GM06990 (cell line): ENCODE data around the gene CDC42EP1.

Experiments
- DNase-seq: peaks from one replicate; pipeline ENCODE4 v3.0.0-alpha.2; 2011; ENCODE audit not compliant: insufficient read length; ENCODE audit errors: extremely low read depth
- H3K27me3 ChIP-seq: replicated peaks from 2 replicates; pipeline ENCODE4 v1.6.0; 2011; ENCODE audit warnings: low read length; ENCODE audit not compliant: control insufficient read depth, insufficient read depth
- H3K36me3 ChIP-seq: 2 replicates; pipeline ENCODE4 v1.5.1; 2011; ENCODE audit warnings: low read length; ENCODE audit not compliant: control insufficient read depth, insufficient read depth
- H3K4me3 ChIP-seq: replicated peaks from 2 replicates; pipeline ENCODE4 v1.5.1; 2011; ENCODE audit warnings: low read depth, mild to moderate bottlenecking, control low read depth, low read length
- TF ChIP-seq, protein P1 (sequence below): IDR thresholded peaks from 2 replicates; pipeline ENCODE4 v1.5.1; 2011; ENCODE audit warnings: low read length, control low read depth, mild to moderate bottlenecking, inconsistent platforms; ENCODE audit not compliant: insufficient read depth, poor library complexity, severe bottlenecking

CDC42EP1 gene, protein sequence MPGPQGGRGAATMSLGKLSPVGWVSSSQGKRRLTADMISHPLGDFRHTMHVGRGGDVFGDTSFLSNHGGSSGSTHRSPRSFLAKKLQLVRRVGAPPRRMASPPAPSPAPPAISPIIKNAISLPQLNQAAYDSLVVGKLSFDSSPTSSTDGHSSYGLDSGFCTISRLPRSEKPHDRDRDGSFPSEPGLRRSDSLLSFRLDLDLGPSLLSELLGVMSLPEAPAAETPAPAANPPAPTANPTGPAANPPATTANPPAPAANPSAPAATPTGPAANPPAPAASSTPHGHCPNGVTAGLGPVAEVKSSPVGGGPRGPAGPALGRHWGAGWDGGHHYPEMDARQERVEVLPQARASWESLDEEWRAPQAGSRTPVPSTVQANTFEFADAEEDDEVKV

DNA sequence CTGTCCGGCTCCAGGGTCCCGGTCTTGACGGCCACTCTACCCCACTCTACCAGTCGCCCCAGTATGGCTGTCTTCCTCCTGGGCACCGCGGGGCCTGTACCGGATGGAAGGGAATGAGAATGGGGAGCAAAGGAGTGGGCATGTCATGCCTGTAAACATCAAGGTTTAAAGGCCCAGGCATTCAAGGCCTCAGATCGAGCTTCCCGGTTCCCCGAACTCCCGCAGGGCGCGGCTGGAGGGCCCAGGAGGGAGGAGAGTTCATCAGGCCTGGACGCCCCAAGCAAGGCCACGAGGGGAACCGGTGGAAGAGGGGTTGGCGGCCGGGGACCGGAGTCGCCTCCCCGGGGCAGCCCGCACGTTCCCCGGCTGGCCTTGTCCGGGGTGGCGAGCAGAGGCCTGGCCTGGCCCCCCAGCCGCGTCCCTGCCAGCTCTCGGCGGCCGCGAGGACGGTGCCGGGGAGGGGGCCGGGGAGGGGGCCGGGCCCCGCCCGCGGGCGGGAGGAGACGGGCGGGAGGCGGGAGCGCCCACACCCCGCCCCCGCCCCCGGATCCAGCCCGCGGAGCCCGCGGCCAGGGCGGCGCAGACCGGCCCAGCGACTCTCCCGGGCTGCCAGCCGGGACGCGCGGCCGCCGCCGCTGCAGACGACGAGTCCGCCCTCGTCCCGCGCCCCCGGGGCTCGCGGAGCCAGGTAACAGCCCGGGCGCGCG lies at the start of gene CDC42EP1:
TSS of gene CDC42EP1 (plus strand) at position 580 of the 707 bp plus-strand sequence. CDS start 5,870 bp downstream, outside the sequence.
- DNase-seq = no peak
- TF ChIP-seq, protein P1, sequence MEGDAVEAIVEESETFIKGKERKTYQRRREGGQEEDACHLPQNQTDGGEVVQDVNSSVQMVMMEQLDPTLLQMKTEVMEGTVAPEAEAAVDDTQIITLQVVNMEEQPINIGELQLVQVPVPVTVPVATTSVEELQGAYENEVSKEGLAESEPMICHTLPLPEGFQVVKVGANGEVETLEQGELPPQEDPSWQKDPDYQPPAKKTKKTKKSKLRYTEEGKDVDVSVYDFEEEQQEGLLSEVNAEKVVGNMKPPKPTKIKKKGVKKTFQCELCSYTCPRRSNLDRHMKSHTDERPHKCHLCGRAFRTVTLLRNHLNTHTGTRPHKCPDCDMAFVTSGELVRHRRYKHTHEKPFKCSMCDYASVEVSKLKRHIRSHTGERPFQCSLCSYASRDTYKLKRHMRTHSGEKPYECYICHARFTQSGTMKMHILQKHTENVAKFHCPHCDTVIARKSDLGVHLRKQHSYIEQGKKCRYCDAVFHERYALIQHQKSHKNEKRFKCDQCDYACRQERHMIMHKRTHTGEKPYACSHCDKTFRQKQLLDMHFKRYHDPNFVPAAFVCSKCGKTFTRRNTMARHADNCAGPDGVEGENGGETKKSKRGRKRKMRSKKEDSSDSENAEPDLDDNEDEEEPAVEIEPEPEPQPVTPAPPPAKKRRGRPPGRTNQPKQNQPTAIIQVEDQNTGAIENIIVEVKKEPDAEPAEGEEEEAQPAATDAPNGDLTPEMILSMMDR = no peak
- Histone ChIP-seq H3K36me3 (no peaks in the 10 kb centered on the region), H3K4me3 (no peak within 1 kb of the TSS), H3K27me3 (peaks cover 3% of the 10 kb centered on the region)

DNA sequence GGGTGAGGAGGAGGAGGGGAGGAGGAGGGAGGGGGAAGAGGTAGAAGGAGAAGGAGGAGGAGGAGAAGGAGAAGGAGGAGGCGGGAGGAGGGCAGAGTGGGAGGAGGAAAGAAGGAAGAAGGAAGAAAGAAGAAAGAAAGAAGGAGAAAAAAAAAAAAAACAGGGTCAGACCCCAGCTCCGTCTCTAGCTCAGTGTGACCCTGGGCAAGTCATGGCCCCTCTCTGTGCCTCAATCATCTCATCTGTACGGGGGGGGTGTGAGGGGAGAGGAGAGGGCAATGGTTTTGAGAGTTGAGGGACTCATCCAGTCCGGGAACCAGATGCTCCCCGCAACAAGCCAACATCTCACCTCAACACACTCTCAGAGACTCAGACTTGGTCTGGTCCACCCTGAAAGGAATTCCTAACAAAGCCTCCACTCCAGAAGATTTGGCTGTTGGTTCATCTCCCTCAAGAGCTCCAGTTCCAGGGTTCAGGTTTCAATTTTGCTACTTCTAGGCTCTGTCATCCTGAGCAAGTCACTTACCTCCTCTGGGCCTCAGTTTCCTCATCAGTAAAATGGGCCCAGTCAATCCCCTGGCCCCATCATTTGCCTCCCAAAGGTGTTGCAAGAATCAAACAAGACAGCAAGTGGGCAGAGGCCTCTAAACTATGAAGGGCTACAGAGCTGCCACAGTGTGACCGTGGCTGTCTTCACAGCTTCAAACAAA lies 48.7 kb upstream of the CDC42EP1 start:
- H3K36me3 ChIP-seq = no peaks in the 10 kb centered on the region
- H3K27me3 ChIP-seq = no peaks in the 10 kb centered on the region; the same call in 1 of the 2 replicates
- DNase-seq = no peak
- no peak overlapping the region for H3K4me3 ChIP-seq
- TF ChIP-seq, protein P1 = no peak

DNA sequence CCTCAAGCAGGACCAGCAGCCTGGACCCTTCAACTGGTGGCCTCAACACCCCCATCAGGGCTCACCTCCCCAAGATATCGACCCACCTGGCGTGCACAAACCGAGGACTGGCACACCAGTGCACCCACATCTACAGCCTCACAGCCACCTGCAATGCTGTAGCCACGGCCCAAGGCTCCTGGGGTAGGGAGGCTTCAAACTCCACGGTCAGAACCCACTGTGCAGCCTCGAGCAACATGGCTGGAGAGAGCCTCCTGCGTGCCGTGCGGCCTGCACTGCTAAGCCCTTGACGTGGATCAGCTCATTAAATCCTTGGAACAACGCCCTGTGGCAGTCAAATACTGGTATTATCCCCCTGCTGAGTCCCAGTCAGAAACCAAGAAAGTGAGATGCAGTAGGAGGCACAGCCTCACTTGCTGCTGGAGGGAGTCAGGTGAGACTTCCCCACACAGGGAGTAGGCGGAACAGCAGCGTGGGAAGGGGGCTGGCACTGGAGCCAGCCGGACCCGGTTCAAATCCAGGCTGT lies 45.7 kb upstream of the CDC42EP1 start:
- Histone ChIP-seq H3K27me3 (no peaks in the 10 kb centered on the region; the same call in none of the 2 replicates), H3K36me3 (no peaks in the 10 kb centered on the region), H3K4me3 (no peak overlapping the region)
- DNase-seq = no peak
- TF ChIP-seq, protein P1 = no peak

DNA sequence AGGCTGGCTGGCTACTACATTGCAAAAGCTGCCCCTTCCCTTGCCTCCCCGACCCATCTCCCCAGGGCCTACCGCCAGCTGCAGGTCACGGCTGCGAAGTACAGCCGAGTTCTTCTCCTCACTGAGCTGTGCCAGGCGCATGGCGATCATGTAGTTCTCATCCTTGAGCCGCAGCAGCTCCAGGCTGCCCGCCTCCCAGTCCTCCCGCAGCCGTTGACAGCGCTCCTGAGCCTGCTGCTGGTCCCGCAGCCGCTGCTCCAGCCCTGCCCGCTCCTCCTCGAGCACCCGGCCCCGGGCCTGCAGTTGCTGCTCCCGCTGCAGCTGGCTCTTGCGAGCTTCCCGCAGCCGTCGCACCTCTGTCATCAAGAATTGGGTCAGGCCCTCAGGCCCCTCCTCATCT lies 44.4 kb upstream of the CDC42EP1 start:
- DNase-seq = no peak
- TF ChIP-seq, protein P1 = no peak
- no peaks in the 10 kb centered on the region for H3K36me3 ChIP-seq
- no peaks in the 10 kb centered on the region; the same call in none of the 2 replicates for H3K27me3 ChIP-seq
- H3K4me3 ChIP-seq = no peak overlapping the region

DNA sequence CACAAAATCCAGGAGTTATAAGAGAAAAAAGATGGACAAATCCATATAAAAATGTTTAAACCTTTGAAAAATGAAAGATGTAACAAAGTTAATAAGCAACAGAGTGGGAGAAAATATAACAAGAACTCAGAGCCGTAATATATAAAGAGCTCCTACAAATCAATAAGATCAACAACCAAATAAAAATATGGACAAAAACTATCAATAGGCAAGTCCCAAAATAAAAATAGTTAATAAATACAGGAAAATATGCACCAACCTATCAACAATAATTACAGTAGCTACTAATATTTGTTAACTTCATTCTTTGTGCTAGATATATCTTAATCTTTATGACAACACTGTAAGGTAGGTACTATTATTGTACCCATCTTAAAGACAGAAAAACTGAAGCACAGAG lies 43.8 kb upstream of the CDC42EP1 start:
- Histone ChIP-seq H3K36me3 (no peaks in the 10 kb centered on the region), H3K27me3 (no peaks in the 10 kb centered on the region; the same call in none of the 2 replicates), H3K4me3 (no peak overlapping the region)
- no peak for DNase-seq
- TF ChIP-seq, protein P1 = no peak
